Stimulated activated CD8-positive, alpha-beta memory T cell treated with anti-CD3 and anti-CD28 coated beads, Interleukin-15, amount 100 ng/mL, for 1 hour (primary cell): ENCODE data around the gene SYVN1.
"Not testable (repeated sequence)": the region's sequence is repeated elsewhere in the genome, so short reads cannot be mapped to it uniquely, and the experiment has no call there.

ENCODE experiments used
- DNase-seq: peaks from one replicate; pipeline ENCODE4 v3.0.0-alpha.2; 2020; ENCODE audit warnings: low read depth

The SYVN1 gene

GRCh38 chr11:65134240-65134951 is at the start of gene SYVN1:
Gene SYVN1, minus strand, starts transcription at chr11:65134519. Its CDS starts 918 bp downstream, at chr11:65133601.
- peak; percentile 81 for DNase-seq

- no peak for DNase-seq
These were observed 49.0 kb upstream of the SYVN1 start for GRCh38 chr11:65183201-65183891.

- DNase-seq = no peak
These were observed 48.2 kb upstream of the SYVN1 start for GRCh38 chr11:65182258-65183170.

GRCh38 chr11:65181569-65182257 is 47.4 kb upstream of the SYVN1 start, which contains the start of gene CAPN1:
Gene CAPN1, plus strand, starts transcription at chr11:65181928. Its CDS starts 774 bp downstream, at chr11:65182702.
- peak; percentile 34 for DNase-seq

GRCh38 chr11:65180877-65181568 is 46.7 kb upstream of the SYVN1 start:
- no peak for DNase-seq

- not testable (repeated sequence) for DNase-seq
These were observed 40.3 kb upstream of the SYVN1 start for GRCh38 chr11:65174571-65175010.

GRCh38 chr11:65172600-65172999 is 38.3 kb upstream of the SYVN1 start:
- DNase-seq = no peak

GRCh38 chr11:65170058-65170534 is 35.8 kb upstream of the SYVN1 start, which contains the start of gene SPDYC:
Gene SPDYC, plus strand, starts transcription at chr11:65170233. Its CDS starts 1,125 bp downstream, at chr11:65171358.
- DNase-seq = no peak

GRCh38 chr11:65169164-65169641 is 34.9 kb upstream of the SYVN1 start:
- DNase-seq = no peak

GRCh38 chr11:65167656-65168055 is 33.3 kb upstream of the SYVN1 start:
- DNase-seq = no peak

- no peak for DNase-seq
These were observed 32.6 kb upstream of the SYVN1 start for GRCh38 chr11:65166893-65167292.

- no peak for DNase-seq
These were observed 31.3 kb upstream of the SYVN1 start for GRCh38 chr11:65165410-65166317.

- DNase-seq = no peak
These were observed 29.4 kb upstream of the SYVN1 start for GRCh38 chr11:65163684-65164083.

GRCh38 chr11:65160643-65161042 is 26.3 kb upstream of the SYVN1 start:
- DNase-seq = no peak

- no peak for DNase-seq
These were observed 24.7 kb upstream of the SYVN1 start for GRCh38 chr11:65159012-65159411.

GRCh38 chr11:65157336-65157735 is 23.0 kb upstream of the SYVN1 start:
- no peak for DNase-seq

GRCh38 chr11:65156926-65157325 is 22.6 kb upstream of the SYVN1 start:
- DNase-seq = no peak

- no peak for DNase-seq
These were observed 21.9 kb upstream of the SYVN1 start for GRCh38 chr11:65156256-65156655.

GRCh38 chr11:65152122-65152521 is 17.8 kb upstream of the SYVN1 start:
- DNase-seq = no peak
